Activated T-cell treated with anti-CD3 and anti-CD28 coated beads for 1 hour (primary cell): Measurements from ENCODE around the gene TTC29.

Source experiments
- DNase-seq: peaks from one replicate; pipeline ENCODE4 v3.0.0-alpha.2; 2020; ENCODE audit warnings: low read depth

Gene TTC29

GRCh38 chr4:146945556-146946374 lies at the start of gene TTC29:
Gene TTC29 (minus strand): TSS chr4:146945864. CDS start chr4:146939895, 5,969 bp downstream.
- peak; percentile 70 for DNase-seq

GRCh38 chr4:146981651-146982050 lies 36.0 kb upstream of the TTC29 start:
- no peak for DNase-seq

GRCh38 chr4:146978641-146979040 lies 33.0 kb upstream of the TTC29 start:
- no peak for DNase-seq

GRCh38 chr4:146976145-146976544 lies 30.5 kb upstream of the TTC29 start:
- DNase-seq, result no peak

GRCh38 chr4:146975527-146975926 lies 29.9 kb upstream of the TTC29 start:
- DNase-seq, result no peak

- no peak for DNase-seq
These were observed 29.4 kb upstream of the TTC29 start for GRCh38 chr4:146975036-146975435.

GRCh38 chr4:146972036-146972435 lies 26.4 kb upstream of the TTC29 start:
- no peak for DNase-seq

- DNase-seq, result no peak
These were observed 23.5 kb upstream of the TTC29 start for GRCh38 chr4:146969126-146969525.

- no peak for DNase-seq
These were observed 15.0 kb upstream of the TTC29 start for GRCh38 chr4:146960634-146961033.

GRCh38 chr4:146959692-146960091 lies 14.0 kb upstream of the TTC29 start:
- no peak for DNase-seq

- no peak for DNase-seq
These were observed 11.6 kb upstream of the TTC29 start for GRCh38 chr4:146957237-146957636.

GRCh38 chr4:146952896-146953295 lies 7.2 kb upstream of the TTC29 start:
- DNase-seq, result no peak

- DNase-seq, result no peak
These were observed 3.9 kb upstream of the TTC29 start for GRCh38 chr4:146949559-146949958.

- DNase-seq, result no peak
These were observed 1.8 kb downstream of the TTC29 start for GRCh38 chr4:146943691-146944375.

- DNase-seq, result no peak
These were observed 13.5 kb downstream of the TTC29 start for GRCh38 chr4:146932116-146932515.

- no peak for DNase-seq
These were observed 15.0 kb downstream of the TTC29 start for GRCh38 chr4:146930673-146931072.

- DNase-seq, result no peak
These were observed 18.0 kb downstream of the TTC29 start for GRCh38 chr4:146927695-146928094.

- no peak for DNase-seq
These were observed 29.1 kb downstream of the TTC29 start for GRCh38 chr4:146916479-146917076.

- no peak for DNase-seq
These were observed 30.5 kb downstream of the TTC29 start for GRCh38 chr4:146915132-146915531.

- DNase-seq, result no peak
These were observed 45.4 kb downstream of the TTC29 start for GRCh38 chr4:146900295-146900694.

GRCh38 chr4:146890301-146890700 lies 55.4 kb downstream of the TTC29 start:
- DNase-seq, result no peak

- DNase-seq, result no peak
These were observed 62.6 kb downstream of the TTC29 start for GRCh38 chr4:146883070-146883469.

GRCh38 chr4:146857298-146857697 lies 88.4 kb downstream of the TTC29 start:
- DNase-seq, result no peak
